ENCODE data around the gene RAPGEF2. TPM values are rescaled to one million over a fixed set of nuclear protein-coding genes. Genes with fewer than 3 reads are reported as not detected.
A peak's percentile ranks its signal among the peaks of the same experiment; 100 is the strongest.
"Not testable (repeated sequence)": the region's sequence is repeated elsewhere in the genome, so short reads cannot be mapped to it uniquely, and the experiment has no call there.

The RAPGEF2 gene
- 41.6 TPM for total RNA-seq

GRCh38 chr4:159102622-159103383 lies at the start of gene RAPGEF2:
Gene RAPGEF2, plus strand, starts transcription at chr4:159103079. Its CDS starts 1,084 bp downstream, at chr4:159104163.
- DNase-seq (ENCODE audit: low spot score), result peak; percentile 94

GRCh38 chr4:159055833-159056232 lies 47.0 kb upstream of the RAPGEF2 start:
- DNase-seq (ENCODE audit: low spot score), result no peak

- DNase-seq (ENCODE audit: low spot score), result no peak
Observed at GRCh38 chr4:159060161-159060560, 42.7 kb upstream of the RAPGEF2 start.

GRCh38 chr4:159062381-159062780 lies 40.5 kb upstream of the RAPGEF2 start:
- DNase-seq (ENCODE audit: low spot score), result no peak

GRCh38 chr4:159065513-159066240 lies 37.2 kb upstream of the RAPGEF2 start:
- no peak for DNase-seq (ENCODE audit: low spot score)

- DNase-seq (ENCODE audit: low spot score), result not testable (repeated sequence)
Observed at GRCh38 chr4:159068139-159068538, 34.7 kb upstream of the RAPGEF2 start.

GRCh38 chr4:159069922-159070321 lies 33.0 kb upstream of the RAPGEF2 start:
- no peak for DNase-seq (ENCODE audit: low spot score)

GRCh38 chr4:159070742-159071141 lies 32.1 kb upstream of the RAPGEF2 start:
- no peak for DNase-seq (ENCODE audit: low spot score)

- no peak for DNase-seq (ENCODE audit: low spot score)
Observed at GRCh38 chr4:159071178-159071968, 31.5 kb upstream of the RAPGEF2 start.

- no peak for DNase-seq (ENCODE audit: low spot score)
Observed at GRCh38 chr4:159071969-159072765, 30.7 kb upstream of the RAPGEF2 start.

GRCh38 chr4:159075531-159075932 lies 27.3 kb upstream of the RAPGEF2 start:
- no peak for DNase-seq (ENCODE audit: low spot score)

- not testable (repeated sequence) for DNase-seq (ENCODE audit: low spot score)
Observed at GRCh38 chr4:159077018-159077417, 25.9 kb upstream of the RAPGEF2 start.

GRCh38 chr4:159077702-159078495 lies 25.0 kb upstream of the RAPGEF2 start:
- DNase-seq (ENCODE audit: low spot score), result no peak

- no peak for DNase-seq (ENCODE audit: low spot score)
Observed at GRCh38 chr4:159079074-159079473, 23.8 kb upstream of the RAPGEF2 start.

GRCh38 chr4:159086606-159087005 lies 16.3 kb upstream of the RAPGEF2 start:
- DNase-seq (ENCODE audit: low spot score), result no peak

- no peak for DNase-seq (ENCODE audit: low spot score)
Observed at GRCh38 chr4:159090255-159090654, 12.6 kb upstream of the RAPGEF2 start.

- DNase-seq (ENCODE audit: low spot score), result not testable (repeated sequence)
Observed at GRCh38 chr4:159094156-159094555, 8.7 kb upstream of the RAPGEF2 start.

GRCh38 chr4:159096434-159096833 lies 6.4 kb upstream of the RAPGEF2 start:
- DNase-seq (ENCODE audit: low spot score), result no peak

- DNase-seq (ENCODE audit: low spot score), result no peak
Observed at GRCh38 chr4:159097144-159097543, 5.7 kb upstream of the RAPGEF2 start.

GRCh38 chr4:159097785-159098184 lies 5.1 kb upstream of the RAPGEF2 start:
- DNase-seq (ENCODE audit: low spot score), result no peak
